Measurements from ENCODE around the gene TCEA2.
A peak's percentile ranks its signal among the peaks of the same experiment; 100 is the strongest.

TCEA2 gene

GRCh38 chr20:64067005-64067632, 4.1 kb downstream of the TCEA2 start:
- DNase-seq, result no peak

DNA sequence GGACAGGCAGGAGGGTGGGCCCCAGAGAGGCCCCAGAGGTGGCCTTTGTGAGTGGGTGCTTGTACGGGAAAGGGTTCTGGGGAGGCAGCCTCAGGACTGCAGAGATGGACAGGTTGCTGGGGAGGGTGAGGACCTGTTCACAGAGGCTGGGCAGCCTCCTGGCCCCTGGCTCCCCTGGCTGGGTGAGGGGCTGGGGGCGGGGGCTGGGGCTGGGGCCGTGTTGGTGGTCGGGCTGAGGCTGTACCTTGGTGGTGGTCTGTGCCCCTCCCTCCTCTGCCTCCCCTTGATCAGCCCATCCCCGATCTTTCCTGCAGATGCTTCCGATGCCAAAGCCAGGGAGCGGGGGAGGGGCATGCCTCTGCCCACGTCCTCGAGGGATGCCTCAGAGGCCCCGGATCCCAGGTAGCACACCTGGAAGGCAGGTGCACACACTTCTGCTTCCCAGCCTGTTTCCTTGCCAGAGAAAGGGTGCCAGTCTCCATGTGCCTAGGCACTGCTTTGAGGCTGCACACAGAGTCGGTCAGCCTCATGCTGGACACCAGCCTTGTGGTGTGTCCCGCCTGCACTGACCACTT, 4.8 kb downstream of the TCEA2 start:
- no peak for DNase-seq

DNA sequence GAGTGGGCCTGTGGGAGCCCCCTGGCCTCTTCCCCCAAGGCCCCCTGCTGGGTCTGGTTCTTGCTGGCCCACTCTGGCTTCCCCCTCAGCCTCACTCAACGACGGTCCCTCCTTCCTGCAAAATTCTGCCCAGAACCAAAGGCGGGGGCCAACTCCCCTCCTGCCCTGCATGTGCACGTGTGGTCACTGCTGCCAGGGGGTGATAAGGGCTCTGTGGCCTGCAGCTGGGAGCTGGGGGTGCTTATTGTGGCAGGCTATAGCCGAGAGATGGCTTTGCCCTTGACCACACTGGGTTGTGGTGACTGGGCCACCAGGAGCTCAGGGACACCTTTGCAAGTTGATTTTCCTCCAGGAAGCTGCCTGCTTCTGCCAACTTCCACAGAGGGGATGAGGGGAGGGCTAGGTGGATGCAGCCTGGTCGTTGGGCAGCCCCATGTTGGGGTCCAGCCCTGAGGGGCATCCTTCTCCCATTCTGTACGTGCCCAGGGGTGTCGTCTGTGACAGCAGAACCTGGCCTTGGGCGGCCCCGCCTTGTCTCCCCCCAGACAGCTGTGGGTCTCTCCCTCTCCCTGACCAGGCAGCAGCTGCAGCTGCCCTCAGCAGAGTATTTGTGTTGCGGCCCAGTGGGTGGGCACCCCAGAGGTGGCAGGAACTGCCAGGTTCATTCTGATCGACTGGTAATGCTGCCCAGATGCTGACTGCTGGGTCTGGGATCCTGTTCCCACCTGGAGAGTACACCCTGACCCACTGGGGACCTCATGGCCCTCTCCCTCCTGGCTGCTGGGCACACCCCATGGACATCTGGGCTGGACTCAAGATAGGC, 5.6 kb downstream of the TCEA2 start:
- DNase-seq, result no peak

DNA sequence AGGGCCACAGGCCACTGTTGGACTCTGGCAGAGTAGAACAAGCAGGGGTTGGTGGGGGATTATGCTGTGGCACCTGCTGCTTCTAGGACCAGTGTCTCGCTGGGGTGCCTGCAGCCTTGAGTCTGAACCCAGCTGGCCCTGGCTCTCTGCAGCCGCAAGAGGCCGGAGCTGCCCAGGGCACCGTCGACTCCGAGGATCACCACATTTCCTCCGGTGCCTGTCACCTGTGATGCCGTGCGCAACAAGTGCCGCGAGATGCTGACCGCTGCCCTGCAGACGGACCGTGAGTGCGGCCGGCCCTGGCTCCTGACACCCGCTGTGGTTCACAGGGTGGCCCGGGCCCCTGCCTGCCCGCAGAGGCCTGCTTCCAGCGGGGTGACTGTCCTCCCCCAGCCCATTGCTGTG, 6.2 kb downstream of the TCEA2 start:
- DNase-seq, result no peak

DNA sequence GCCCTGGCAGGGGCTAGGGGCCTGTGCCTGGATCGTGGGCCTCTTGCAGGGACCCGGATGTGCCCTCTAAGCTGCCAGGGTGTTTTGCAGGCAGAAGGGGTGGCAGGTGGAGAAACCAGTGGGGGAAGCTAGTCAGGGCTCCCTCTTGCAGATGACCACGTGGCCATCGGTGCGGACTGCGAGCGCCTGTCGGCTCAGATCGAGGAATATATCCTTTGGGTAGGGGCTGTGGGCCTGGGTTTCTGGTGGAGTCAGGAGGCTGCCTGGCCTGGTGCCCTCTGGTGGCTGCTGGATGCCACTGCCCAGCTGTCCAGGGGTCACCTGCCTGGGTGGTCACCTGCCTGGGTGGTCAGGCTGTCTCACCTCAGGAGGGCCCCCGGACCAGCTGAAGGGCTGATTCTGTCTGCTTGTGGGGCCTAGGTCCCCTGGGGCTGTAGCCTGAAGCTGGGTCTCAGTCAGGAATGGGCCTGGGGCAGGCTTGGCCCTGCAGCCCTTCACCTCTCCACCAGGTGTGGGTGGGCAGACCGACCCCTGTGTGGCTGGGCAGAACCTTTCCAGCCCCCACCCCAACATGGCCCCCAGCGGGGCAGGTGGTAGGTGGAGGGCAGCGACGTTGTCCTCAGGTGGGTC, 6.7 kb downstream of the TCEA2 start:
- DNase-seq, result peak; percentile 42

- DNase-seq, result no peak
Observed at GRCh38 chr20:64070244-64070993, 7.4 kb downstream of the TCEA2 start.

DNA sequence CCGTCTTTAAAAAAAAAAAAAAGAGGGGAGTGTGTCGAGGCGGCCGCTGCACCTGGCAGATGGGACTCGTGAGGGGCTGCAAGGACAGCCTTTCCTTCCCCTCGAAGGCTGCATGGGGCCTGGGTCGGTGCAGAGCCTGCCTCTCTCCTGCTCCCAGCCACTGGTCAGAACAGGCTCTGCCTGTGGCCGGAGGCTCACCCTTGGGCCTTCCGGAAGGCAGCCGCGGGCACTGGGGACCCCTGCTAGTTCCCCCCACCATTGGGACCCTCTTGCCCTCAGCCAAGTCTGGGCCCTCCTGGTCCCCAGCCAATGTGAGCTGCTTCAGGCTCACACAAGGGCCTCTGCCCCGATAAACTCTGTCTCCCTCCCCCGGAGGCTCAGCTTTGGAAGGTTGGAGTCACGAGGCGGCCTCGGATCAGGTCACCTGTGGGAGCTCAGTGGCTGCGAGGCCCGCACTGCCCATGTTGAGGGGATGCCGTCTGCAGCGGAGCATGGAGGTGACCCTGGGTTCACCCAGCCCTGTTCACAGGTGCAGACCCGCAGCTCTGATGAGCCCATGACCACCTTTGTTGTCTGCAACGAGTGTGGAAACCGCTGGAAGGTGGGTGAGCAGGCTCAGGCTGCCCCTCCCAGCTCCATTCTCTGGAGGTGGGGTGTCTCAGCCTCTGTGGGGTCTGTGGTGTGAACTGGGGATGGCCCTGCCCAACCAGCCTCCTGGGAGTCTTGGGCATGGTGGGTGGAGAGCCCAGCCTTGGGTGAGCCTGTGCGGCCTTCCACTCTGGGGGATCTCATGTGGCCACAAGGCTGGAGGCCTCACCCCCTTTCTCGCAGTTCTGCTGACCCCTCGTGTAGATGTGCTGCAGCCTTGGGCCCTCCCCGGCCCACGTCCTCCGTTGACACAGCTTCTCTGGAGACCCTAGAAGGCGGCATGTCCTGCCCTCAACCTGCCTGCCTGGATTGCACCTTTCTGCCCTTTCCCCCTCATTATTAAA, 8.6 kb downstream of the TCEA2 start:
- no peak for DNase-seq

GRCh38 chr20:64072498-64073063, 9.6 kb downstream of the TCEA2 start:
- DNase-seq, result no peak

DNA sequence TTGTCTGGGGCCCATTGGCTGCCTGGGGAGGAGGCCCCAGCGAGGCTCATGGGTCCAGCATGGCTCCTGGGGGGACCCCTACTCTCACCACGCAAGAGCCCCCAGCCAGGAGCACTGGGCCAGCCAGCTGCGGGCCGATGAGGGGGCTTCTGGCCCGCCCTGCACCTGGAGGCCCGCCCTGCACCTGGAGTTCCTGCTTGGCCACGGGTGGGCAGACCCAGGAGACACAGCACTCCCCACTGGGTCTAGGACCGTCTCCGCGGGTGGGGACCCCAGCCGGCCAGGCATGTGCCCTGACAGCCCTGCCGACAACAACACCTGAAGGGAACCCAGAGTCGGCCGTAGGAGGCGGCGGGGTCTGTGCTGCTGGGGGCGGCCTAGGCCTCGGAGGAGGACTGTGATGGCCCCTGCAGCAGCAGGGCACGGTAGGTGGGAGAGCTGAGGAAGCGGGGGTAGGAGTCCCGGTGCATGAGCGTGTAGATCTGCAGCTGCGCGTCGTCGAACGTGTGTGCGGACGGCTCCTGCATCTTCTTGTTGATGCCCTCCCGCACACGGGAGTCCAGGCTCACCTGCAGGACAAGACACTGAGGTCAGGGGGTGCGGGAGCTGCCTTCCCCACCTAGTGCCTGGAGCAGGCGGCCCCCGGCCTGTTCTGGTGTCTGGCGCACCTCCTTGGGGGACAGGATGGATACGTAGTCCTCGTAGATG, 10.6 kb downstream of the TCEA2 start:
- no peak for DNase-seq

GRCh38 chr20:64074184-64074789, 11.3 kb downstream of the TCEA2 start:
- DNase-seq, result no peak

DNA sequence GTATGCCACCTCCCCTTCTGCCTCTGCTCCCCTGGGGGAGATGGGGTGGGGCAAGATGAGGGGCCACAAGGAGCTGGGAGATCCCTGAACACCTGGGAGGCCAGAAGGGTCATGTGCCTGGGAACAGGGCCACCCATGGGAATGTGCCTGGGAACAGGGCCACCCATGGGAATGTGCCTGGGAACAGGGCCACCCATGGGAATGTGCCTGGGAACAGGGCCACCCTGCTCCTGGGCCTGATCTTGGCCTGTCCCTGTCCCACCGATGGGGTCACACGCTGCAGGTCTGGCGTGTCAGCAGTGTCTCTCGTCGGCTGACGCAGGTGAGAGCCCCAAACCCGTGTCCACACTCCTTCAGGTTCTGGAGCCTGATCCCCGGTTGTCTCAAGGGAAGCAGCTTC, 12.0 kb downstream of the TCEA2 start:
- no peak for DNase-seq

DNA sequence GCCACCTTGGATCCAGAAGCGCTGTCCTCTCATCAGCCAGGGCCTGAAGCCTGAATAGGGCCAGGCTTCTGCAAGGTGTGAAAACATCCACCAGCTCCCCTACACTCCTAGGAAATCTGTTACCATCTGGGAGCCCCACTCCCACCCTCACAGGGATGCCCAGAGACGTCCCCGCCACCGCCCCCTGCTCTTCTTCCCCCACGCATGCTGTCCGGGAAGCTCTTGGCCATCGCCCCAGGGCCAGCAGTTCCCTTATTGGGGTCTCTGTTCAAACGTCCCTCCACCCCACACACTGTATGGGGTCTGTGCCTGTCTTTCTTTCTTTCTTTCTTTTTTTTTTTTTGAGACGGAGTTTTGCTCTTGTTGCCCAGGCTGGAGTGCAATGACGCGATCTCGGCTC, 12.6 kb downstream of the TCEA2 start:
- DNase-seq, result no peak

GRCh38 chr20:64076061-64076997, 13.3 kb downstream of the TCEA2 start:
- no peak for DNase-seq

DNA sequence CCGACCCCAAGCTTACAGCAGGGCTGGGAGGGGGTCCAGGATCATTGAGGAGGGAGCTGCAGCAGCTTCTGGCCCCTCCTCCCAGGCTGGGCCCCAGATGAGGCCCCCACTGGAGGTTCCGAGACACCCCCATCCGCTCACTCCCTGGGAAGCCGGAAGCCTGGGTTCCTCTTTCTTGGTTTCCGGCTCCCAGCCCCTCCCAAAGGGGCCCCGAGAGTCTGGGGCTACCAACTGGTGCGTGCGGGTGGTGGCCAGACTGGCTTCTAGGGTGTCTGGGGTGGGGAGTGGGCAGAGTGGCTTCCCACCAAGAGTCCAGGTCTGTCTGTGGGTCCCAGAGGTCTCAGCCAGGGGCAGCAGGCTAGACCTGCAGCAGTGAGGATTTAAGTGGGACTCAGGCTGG, 14.1 kb downstream of the TCEA2 start:
- DNase-seq, result peak; percentile 65

- no peak for DNase-seq
Observed at GRCh38 chr20:64077541-64077875, 14.5 kb downstream of the TCEA2 start.

- DNase-seq, result peak; percentile 78
Observed at GRCh38 chr20:64077876-64078551, 15.0 kb downstream of the TCEA2 start.

DNA sequence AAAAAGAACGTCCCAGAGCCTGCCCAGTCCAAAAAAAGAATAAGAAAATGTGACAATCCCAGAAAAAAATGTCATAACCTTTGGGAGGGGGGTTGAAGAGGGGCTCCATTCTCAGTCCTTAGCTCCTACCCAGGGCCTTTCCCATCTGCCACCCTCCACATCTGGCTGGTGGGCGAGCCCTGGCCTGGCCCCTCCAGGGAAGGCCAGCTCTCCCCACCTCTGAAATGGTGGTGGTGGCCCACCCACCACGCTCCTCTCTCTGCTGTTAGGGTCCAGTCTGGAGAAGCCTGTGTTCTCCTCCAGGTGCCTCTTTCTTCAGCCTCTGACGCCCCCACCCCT, 15.9 kb downstream of the TCEA2 start:
- no peak for DNase-seq

GRCh38 chr20:64079273-64080012, 16.4 kb downstream of the TCEA2 start, which contains the start of gene RGS19:
Gene RGS19, minus strand, starts transcription at chr20:64079518. Its CDS starts 2,632 bp downstream, at chr20:64076886.
- peak; percentile 84 for DNase-seq

Measured in CD4-positive, alpha-beta T cell treated with Interleukin-17A for 4 hours (primary cell).